Uterus (tissue), 2 donors: Measurements from ENCODE around the gene EEF1A1.
"Not testable (repeated sequence)": the region's sequence is repeated elsewhere in the genome, so short reads cannot be mapped to it uniquely, and the experiment has no call there.

Experiments
- CTCF ChIP-seq, 4 experiments: fragments of 200-600 bp in 2 of 4; fragments of 450-650 bp in 2 of 4; sonication (generic) in 2 of 4; IDR thresholded peaks; one replicate each; pipeline ENCODE4 v1.5.1; 2016 to 2019; ENCODE audit warnings: antibody characterized with exemption in 4 of 4, mild to moderate bottlenecking in 2 of 4, moderate library complexity in 1 of 4
- POLR2A ChIP-seq, 2 donors: fragments of 450-650 bp; IDR thresholded peaks; one replicate each; pipeline ENCODE4 v1.6.1; 2016; ENCODE audit warnings: antibody characterized with exemption in 2 of 2, mild to moderate bottlenecking in 1 of 2, moderate library complexity in 1 of 2

GRCh38 chr6:73566486-73566871 is 45.6 kb upstream of the EEF1A1 start:
- TF ChIP-seq POLR2A, CTCF (IDR thresholded peaks at IDR 0.05): not testable (repeated sequence)
